ENCODE data around the gene GABRA5. TPM values are rescaled to one million over a fixed set of nuclear protein-coding genes. Genes with fewer than 3 reads are reported as not detected.

The GABRA5 gene
- polyA plus RNA-seq, 1 donor from 2014 or later = 25.3 TPM

- Histone ChIP-seq H3K36me3 (ENCODE audit: insufficient read depth, low read length) (no peaks in the 10 kb centered on the region), H3K4me3 (ENCODE audit: low read length) (no peak overlapping the region), H3K9me3 (ENCODE audit: low read length) (no peaks in the 10 kb centered on the region), H4K20me1 (ENCODE audit: insufficient read depth) (no peaks in the 10 kb centered on the region), H3K79me2 (replicated peaks; ENCODE audit: insufficient read depth, low read length) (no peaks in the 10 kb centered on the region), H3K9ac (ENCODE audit: low read length) (no peak overlapping the region), H2AFZ (ENCODE audit: low read depth, low read length) (no peak overlapping the region), H3K4me2 (ENCODE audit: low read length) (no peak overlapping the region), H3K9me2 (ENCODE audit: insufficient read depth, low read length) (no peaks in the 10 kb centered on the region), H3K27ac (ENCODE audit: low read length) (no peak overlapping the region), H3F3A (ENCODE audit: insufficient read depth, low read length, poor library complexity, severe bottlenecking) (no peaks in the 10 kb centered on the region), H3K27me3 (ENCODE audit: insufficient read depth, low read depth, low read length) (no peaks in the 10 kb centered on the region)
- TF ChIP-seq EZH2 (IDR thresholded peaks at IDR 0.05; ENCODE audit: borderline replicate concordance, insufficient read depth, low read length, poor library complexity, severe bottlenecking) = no peak
- TF ChIP-seq, protein P1, sequence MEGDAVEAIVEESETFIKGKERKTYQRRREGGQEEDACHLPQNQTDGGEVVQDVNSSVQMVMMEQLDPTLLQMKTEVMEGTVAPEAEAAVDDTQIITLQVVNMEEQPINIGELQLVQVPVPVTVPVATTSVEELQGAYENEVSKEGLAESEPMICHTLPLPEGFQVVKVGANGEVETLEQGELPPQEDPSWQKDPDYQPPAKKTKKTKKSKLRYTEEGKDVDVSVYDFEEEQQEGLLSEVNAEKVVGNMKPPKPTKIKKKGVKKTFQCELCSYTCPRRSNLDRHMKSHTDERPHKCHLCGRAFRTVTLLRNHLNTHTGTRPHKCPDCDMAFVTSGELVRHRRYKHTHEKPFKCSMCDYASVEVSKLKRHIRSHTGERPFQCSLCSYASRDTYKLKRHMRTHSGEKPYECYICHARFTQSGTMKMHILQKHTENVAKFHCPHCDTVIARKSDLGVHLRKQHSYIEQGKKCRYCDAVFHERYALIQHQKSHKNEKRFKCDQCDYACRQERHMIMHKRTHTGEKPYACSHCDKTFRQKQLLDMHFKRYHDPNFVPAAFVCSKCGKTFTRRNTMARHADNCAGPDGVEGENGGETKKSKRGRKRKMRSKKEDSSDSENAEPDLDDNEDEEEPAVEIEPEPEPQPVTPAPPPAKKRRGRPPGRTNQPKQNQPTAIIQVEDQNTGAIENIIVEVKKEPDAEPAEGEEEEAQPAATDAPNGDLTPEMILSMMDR (IDR thresholded peaks at IDR 0.05; ENCODE audit: poor library complexity, severe bottlenecking) = no peak
- no peak for TF ChIP-seq POLR2AphosphoS5 (IDR thresholded peaks at IDR 0.05)
- TF ChIP-seq SMC3 (conservative IDR thresholded peaks at IDR 0.05; ENCODE audit: poor library complexity) = no peak
- TF ChIP-seq EP300 (conservative IDR thresholded peaks at IDR 0.05; ENCODE audit: poor library complexity, severe bottlenecking) = no peak
- TF ChIP-seq, protein P2, sequence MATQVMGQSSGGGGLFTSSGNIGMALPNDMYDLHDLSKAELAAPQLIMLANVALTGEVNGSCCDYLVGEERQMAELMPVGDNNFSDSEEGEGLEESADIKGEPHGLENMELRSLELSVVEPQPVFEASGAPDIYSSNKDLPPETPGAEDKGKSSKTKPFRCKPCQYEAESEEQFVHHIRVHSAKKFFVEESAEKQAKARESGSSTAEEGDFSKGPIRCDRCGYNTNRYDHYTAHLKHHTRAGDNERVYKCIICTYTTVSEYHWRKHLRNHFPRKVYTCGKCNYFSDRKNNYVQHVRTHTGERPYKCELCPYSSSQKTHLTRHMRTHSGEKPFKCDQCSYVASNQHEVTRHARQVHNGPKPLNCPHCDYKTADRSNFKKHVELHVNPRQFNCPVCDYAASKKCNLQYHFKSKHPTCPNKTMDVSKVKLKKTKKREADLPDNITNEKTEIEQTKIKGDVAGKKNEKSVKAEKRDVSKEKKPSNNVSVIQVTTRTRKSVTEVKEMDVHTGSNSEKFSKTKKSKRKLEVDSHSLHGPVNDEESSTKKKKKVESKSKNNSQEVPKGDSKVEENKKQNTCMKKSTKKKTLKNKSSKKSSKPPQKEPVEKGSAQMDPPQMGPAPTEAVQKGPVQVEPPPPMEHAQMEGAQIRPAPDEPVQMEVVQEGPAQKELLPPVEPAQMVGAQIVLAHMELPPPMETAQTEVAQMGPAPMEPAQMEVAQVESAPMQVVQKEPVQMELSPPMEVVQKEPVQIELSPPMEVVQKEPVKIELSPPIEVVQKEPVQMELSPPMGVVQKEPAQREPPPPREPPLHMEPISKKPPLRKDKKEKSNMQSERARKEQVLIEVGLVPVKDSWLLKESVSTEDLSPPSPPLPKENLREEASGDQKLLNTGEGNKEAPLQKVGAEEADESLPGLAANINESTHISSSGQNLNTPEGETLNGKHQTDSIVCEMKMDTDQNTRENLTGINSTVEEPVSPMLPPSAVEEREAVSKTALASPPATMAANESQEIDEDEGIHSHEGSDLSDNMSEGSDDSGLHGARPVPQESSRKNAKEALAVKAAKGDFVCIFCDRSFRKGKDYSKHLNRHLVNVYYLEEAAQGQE (IDR thresholded peaks at IDR 0.05; ENCODE audit: borderline replicate concordance) = no peak
- TF ChIP-seq RAD21 (conservative IDR thresholded peaks at IDR 0.05) = no peak
- TF ChIP-seq MXI1 (conservative IDR thresholded peaks at IDR 0.05; ENCODE audit: poor library complexity, severe bottlenecking) = no peak
Measured at GRCh38 chr15:26926081-26926480, 59.2 kb downstream of the GABRA5 start.

- Histone ChIP-seq H3K4me3 (ENCODE audit: low read length) (no peak overlapping the region), H2AFZ (ENCODE audit: low read depth, low read length) (no peak overlapping the region), H3K27me3 (ENCODE audit: insufficient read depth, low read depth, low read length) (no peaks in the 10 kb centered on the region), H3K36me3 (ENCODE audit: insufficient read depth, low read length) (no peaks in the 10 kb centered on the region), H3K27ac (ENCODE audit: low read length) (peak overlapping the region; percentile 17), H3K9ac (ENCODE audit: low read length) (no peak overlapping the region), H3K9me2 (ENCODE audit: insufficient read depth, low read length) (no peaks in the 10 kb centered on the region), H3F3A (ENCODE audit: insufficient read depth, low read length, poor library complexity, severe bottlenecking) (no peaks in the 10 kb centered on the region), H3K79me2 (replicated peaks; ENCODE audit: insufficient read depth, low read length) (no peaks in the 10 kb centered on the region), H3K4me2 (ENCODE audit: low read length) (no peak overlapping the region), H3K9me3 (ENCODE audit: low read length) (no peaks in the 10 kb centered on the region), H4K20me1 (ENCODE audit: insufficient read depth) (no peaks in the 10 kb centered on the region)
- no peak for TF ChIP-seq SMC3 (conservative IDR thresholded peaks at IDR 0.05; ENCODE audit: poor library complexity)
- no peak for TF ChIP-seq EZH2 (IDR thresholded peaks at IDR 0.05; ENCODE audit: borderline replicate concordance, insufficient read depth, low read length, poor library complexity, severe bottlenecking)
- no peak for TF ChIP-seq MXI1 (conservative IDR thresholded peaks at IDR 0.05; ENCODE audit: poor library complexity, severe bottlenecking)
- TF ChIP-seq RAD21 (conservative IDR thresholded peaks at IDR 0.05) = no peak
- TF ChIP-seq, protein P2 (IDR thresholded peaks at IDR 0.05; ENCODE audit: borderline replicate concordance) = no peak
- no peak for TF ChIP-seq POLR2AphosphoS5 (IDR thresholded peaks at IDR 0.05)
- TF ChIP-seq TAF1 (IDR thresholded peaks at IDR 0.05; ENCODE audit: low read depth) = no peak
Measured at GRCh38 chr15:26928051-26928450, 61.2 kb downstream of the GABRA5 start.

Measured in neural cell (in vitro differentiated cells).